ENCODE results near the gene WNT3. TPM values are rescaled to one million over a fixed set of nuclear protein-coding genes. Genes with fewer than 3 reads are reported as not detected.

WNT3 gene
- total and polyA plus RNA-seq, 2 experiments from 2014 or later, result 2.7 to 3.4 TPM

DNA sequence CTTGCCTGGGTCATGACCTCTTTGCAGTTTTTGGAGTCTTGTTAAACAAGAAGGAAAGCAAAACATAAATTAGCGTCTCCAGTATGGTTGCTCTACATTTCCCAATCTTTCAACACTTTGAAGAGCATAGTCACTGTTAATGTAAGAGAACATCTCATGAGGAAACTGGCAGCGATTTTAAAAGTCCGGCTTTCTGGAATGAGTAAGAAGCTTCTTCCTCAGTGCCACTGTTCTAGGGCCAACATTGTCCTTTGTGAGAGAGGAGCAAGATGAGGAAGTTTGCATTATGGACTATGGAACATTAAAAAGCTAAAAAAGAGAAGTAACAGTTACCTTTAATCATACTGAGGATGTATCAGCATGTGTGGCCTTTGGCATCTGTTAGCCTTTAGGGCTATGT lies 73.1 kb downstream of the WNT3 start:
- peaks cover 2% of the 10 kb centered on the region for H3K27me3 Mint-ChIP-seq (ENCODE audit: insufficient read depth, low read depth, poor library complexity)
- no peaks in the 10 kb centered on the region for H3K9me3 Mint-ChIP-seq
- H3F3A ChIP-seq (replicated peaks; ENCODE audit: low read depth), result no peaks in the 10 kb centered on the region
- no peak for DNase-seq (ENCODE audit: low spot score)
- no peak overlapping the region for H3K4me2 ChIP-seq
- no peaks in the 10 kb centered on the region for H3K36me3 ChIP-seq (ENCODE audit: insufficient read depth)
- H3K4me1 Mint-ChIP-seq, result peaks cover 19% of the 10 kb centered on the region
- H3K4me3 Mint-ChIP-seq, result no peak overlapping the region
- no peak overlapping the region for H3K4me3 ChIP-seq
- no peaks in the 10 kb centered on the region for H3K4me1 ChIP-seq (ENCODE audit: insufficient read depth)
- ATAC-seq, result no peak
- no peaks in the 10 kb centered on the region for H3K36me3 Mint-ChIP-seq (ENCODE audit: low read depth)
- TF ChIP-seq NANOG (IDR thresholded peaks at IDR 0.05; ENCODE audit: borderline replicate concordance) (no peak), EZH2phosphoT487 (IDR thresholded peaks at IDR 0.05; ENCODE audit: unreplicated experiment) (no peak), JUNB (IDR thresholded peaks at IDR 0.05; ENCODE audit: unreplicated experiment) (no peak), ZNF114 (CRISPR knock-in tag; IDR thresholded peaks at IDR 0.05) (no peak), POLR2AphosphoS5 (IDR thresholded peaks at IDR 0.05; ENCODE audit: low read depth) (no peak), ZNF331 (CRISPR knock-in tag; IDR thresholded peaks at IDR 0.05; ENCODE audit: low read depth) (no peak), STAT1 (IDR thresholded peaks at IDR 0.05; ENCODE audit: unreplicated experiment) (no peak), EZH2 (IDR thresholded peaks at IDR 0.05; ENCODE audit: low read depth, unreplicated experiment) (no peak)
- TF ChIP-seq, protein P1, sequence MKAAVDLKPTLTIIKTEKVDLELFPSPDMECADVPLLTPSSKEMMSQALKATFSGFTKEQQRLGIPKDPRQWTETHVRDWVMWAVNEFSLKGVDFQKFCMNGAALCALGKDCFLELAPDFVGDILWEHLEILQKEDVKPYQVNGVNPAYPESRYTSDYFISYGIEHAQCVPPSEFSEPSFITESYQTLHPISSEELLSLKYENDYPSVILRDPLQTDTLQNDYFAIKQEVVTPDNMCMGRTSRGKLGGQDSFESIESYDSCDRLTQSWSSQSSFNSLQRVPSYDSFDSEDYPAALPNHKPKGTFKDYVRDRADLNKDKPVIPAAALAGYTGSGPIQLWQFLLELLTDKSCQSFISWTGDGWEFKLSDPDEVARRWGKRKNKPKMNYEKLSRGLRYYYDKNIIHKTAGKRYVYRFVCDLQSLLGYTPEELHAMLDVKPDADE (IDR thresholded peaks at IDR 0.05), result no peak
- TF ChIP-seq, protein P2, sequence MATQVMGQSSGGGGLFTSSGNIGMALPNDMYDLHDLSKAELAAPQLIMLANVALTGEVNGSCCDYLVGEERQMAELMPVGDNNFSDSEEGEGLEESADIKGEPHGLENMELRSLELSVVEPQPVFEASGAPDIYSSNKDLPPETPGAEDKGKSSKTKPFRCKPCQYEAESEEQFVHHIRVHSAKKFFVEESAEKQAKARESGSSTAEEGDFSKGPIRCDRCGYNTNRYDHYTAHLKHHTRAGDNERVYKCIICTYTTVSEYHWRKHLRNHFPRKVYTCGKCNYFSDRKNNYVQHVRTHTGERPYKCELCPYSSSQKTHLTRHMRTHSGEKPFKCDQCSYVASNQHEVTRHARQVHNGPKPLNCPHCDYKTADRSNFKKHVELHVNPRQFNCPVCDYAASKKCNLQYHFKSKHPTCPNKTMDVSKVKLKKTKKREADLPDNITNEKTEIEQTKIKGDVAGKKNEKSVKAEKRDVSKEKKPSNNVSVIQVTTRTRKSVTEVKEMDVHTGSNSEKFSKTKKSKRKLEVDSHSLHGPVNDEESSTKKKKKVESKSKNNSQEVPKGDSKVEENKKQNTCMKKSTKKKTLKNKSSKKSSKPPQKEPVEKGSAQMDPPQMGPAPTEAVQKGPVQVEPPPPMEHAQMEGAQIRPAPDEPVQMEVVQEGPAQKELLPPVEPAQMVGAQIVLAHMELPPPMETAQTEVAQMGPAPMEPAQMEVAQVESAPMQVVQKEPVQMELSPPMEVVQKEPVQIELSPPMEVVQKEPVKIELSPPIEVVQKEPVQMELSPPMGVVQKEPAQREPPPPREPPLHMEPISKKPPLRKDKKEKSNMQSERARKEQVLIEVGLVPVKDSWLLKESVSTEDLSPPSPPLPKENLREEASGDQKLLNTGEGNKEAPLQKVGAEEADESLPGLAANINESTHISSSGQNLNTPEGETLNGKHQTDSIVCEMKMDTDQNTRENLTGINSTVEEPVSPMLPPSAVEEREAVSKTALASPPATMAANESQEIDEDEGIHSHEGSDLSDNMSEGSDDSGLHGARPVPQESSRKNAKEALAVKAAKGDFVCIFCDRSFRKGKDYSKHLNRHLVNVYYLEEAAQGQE (IDR thresholded peaks at IDR 0.05; ENCODE audit: unreplicated experiment), result no peak
- TF ChIP-seq, protein P3, sequence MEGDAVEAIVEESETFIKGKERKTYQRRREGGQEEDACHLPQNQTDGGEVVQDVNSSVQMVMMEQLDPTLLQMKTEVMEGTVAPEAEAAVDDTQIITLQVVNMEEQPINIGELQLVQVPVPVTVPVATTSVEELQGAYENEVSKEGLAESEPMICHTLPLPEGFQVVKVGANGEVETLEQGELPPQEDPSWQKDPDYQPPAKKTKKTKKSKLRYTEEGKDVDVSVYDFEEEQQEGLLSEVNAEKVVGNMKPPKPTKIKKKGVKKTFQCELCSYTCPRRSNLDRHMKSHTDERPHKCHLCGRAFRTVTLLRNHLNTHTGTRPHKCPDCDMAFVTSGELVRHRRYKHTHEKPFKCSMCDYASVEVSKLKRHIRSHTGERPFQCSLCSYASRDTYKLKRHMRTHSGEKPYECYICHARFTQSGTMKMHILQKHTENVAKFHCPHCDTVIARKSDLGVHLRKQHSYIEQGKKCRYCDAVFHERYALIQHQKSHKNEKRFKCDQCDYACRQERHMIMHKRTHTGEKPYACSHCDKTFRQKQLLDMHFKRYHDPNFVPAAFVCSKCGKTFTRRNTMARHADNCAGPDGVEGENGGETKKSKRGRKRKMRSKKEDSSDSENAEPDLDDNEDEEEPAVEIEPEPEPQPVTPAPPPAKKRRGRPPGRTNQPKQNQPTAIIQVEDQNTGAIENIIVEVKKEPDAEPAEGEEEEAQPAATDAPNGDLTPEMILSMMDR (conservative IDR thresholded peaks at IDR 0.05; ENCODE audit: low read depth in 2 of 2), result no peak
- TF ChIP-seq, protein P4, sequence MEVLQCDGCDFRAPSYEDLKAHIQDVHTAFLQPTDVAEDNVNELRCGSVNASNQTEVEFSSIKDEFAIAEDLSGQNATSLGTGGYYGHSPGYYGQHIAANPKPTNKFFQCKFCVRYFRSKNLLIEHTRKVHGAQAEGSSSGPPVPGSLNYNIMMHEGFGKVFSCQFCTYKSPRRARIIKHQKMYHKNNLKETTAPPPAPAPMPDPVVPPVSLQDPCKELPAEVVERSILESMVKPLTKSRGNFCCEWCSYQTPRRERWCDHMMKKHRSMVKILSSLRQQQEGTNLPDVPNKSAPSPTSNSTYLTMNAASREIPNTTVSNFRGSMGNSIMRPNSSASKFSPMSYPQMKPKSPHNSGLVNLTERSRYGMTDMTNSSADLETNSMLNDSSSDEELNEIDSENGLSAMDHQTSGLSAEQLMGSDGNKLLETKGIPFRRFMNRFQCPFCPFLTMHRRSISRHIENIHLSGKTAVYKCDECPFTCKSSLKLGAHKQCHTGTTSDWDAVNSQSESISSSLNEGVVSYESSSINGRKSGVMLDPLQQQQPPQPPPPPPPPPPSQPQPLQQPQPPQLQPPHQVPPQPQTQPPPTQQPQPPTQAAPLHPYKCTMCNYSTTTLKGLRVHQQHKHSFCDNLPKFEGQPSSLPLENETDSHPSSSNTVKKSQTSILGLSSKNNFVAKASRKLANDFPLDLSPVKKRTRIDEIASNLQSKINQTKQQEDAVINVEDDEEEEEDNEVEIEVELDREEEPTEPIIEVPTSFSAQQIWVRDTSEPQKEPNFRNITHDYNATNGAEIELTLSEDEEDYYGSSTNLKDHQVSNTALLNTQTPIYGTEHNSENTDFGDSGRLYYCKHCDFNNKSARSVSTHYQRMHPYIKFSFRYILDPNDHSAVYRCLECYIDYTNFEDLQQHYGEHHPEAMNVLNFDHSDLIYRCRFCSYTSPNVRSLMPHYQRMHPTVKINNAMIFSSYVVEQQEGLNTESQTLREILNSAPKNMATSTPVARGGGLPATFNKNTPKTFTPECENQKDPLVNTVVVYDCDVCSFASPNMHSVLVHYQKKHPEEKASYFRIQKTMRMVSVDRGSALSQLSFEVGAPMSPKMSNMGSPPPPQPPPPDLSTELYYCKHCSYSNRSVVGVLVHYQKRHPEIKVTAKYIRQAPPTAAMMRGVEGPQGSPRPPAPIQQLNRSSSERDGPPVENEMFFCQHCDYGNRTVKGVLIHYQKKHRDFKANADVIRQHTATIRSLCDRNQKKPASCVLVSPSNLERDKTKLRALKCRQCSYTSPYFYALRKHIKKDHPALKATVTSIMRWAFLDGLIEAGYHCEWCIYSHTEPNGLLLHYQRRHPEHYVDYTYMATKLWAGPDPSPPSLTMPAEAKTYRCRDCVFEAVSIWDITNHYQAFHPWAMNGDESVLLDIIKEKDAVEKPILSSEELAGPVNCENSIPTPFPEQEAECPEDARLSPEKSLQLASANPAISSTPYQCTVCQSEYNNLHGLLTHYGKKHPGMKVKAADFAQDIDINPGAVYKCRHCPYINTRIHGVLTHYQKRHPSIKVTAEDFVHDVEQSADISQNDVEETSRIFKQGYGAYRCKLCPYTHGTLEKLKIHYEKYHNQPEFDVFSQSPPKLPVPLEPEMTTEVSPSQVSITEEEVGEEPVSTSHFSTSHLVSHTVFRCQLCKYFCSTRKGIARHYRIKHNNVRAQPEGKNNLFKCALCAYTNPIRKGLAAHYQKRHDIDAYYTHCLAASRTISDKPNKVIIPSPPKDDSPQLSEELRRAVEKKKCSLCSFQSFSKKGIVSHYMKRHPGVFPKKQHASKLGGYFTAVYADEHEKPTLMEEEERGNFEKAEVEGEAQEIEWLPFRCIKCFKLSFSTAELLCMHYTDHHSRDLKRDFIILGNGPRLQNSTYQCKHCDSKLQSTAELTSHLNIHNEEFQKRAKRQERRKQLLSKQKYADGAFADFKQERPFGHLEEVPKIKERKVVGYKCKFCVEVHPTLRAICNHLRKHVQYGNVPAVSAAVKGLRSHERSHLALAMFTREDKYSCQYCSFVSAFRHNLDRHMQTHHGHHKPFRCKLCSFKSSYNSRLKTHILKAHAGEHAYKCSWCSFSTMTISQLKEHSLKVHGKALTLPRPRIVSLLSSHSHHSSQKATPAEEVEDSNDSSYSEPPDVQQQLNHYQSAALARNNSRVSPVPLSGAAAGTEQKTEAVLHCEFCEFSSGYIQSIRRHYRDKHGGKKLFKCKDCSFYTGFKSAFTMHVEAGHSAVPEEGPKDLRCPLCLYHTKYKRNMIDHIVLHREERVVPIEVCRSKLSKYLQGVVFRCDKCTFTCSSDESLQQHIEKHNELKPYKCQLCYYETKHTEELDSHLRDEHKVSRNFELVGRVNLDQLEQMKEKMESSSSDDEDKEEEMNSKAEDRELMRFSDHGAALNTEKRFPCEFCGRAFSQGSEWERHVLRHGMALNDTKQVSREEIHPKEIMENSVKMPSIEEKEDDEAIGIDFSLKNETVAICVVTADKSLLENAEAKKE (CRISPR knock-in tag; IDR thresholded peaks at IDR 0.05), result no peak
- no peak overlapping the region for H3K27ac ChIP-seq (ENCODE audit: low read depth)
- H2AFZ ChIP-seq, result no peak overlapping the region
- no peaks in the 10 kb centered on the region for H3K9me2 ChIP-seq (ENCODE audit: insufficient read depth)
- H3K27ac Mint-ChIP-seq, result no peak overlapping the region
- H3K27me3 ChIP-seq (ENCODE audit: insufficient read depth), result no peaks in the 10 kb centered on the region
- H4K20me1 ChIP-seq (replicated peaks; ENCODE audit: insufficient read depth), result no peaks in the 10 kb centered on the region
- H3K79me2 ChIP-seq (replicated peaks; ENCODE audit: insufficient read depth), result no peaks in the 10 kb centered on the region
